DOHH2 (cell line): ENCODE results near the gene RPS5.

Source experiments
- H3F3A ChIP-seq: fragments of 200-600 bp; sonication (generic), shearing (Covaris generic); 2 replicates; pipeline ENCODE4 v1.6.0; 2016; ENCODE audit warnings: antibody characterized with exemption, mild to moderate bottlenecking; ENCODE audit not compliant: control insufficient read depth, insufficient read depth
- H3K27ac ChIP-seq: fragments of 200-600 bp; sonication (generic); 2 replicates; pipeline ENCODE4 v1.5.1; 2014; ENCODE audit warnings: low read depth, mild to moderate bottlenecking, low read length, moderate library complexity
- H3K27me3 ChIP-seq: fragments of 200-600 bp; sonication (generic); 2 replicates; pipeline ENCODE4 v1.6.1; 2014; ENCODE audit warnings: mild to moderate bottlenecking, low read length, mixed read lengths; ENCODE audit not compliant: control insufficient read depth
- H3K36me3 ChIP-seq: fragments of 200-600 bp; sonication (generic); 2 replicates; pipeline ENCODE4 v1.6.1; 2014; ENCODE audit warnings: mild to moderate bottlenecking, low read length, moderate library complexity, mixed read lengths; ENCODE audit not compliant: control insufficient read depth
- H3K4me1 ChIP-seq: fragments of 200-600 bp; sonication (generic); 2 replicates; pipeline ENCODE4 v1.6.1; 2014; ENCODE audit warnings: mild to moderate bottlenecking, low read length, mixed read lengths; ENCODE audit not compliant: control insufficient read depth
- H3K4me2 ChIP-seq: fragments of 200-600 bp; sonication (generic); 2 replicates; pipeline ENCODE4 v1.6.0; 2014; ENCODE audit warnings: mild to moderate bottlenecking, low read length, moderate library complexity
- H3K4me3 ChIP-seq: fragments of 200-600 bp; sonication (generic); 2 replicates; pipeline ENCODE4 v1.5.1; 2014; ENCODE audit warnings: mild to moderate bottlenecking, low read length, mixed read lengths
- H3K79me2 ChIP-seq: fragments of 200-600 bp; sonication (generic); 2 replicates; pipeline ENCODE4 v1.6.1; 2014; ENCODE audit warnings: mild to moderate bottlenecking, low read length, mixed read lengths; ENCODE audit not compliant: control insufficient read depth
- H3K9me2 ChIP-seq: fragments of 200-600 bp; sonication (generic); replicated peaks from 2 replicates; pipeline ENCODE4 v1.6.1; 2014; ENCODE audit warnings: mild to moderate bottlenecking, low read length, mixed read lengths; ENCODE audit not compliant: control insufficient read depth
- H3K9me3 ChIP-seq: fragments of 200-600 bp; sonication (generic); 2 replicates; pipeline ENCODE4 v1.6.1; 2014; ENCODE audit warnings: antibody characterized with exemption, low read length, mixed read lengths; ENCODE audit not compliant: control insufficient read depth, insufficient read depth
- H4K20me1 ChIP-seq: fragments of 200-600 bp; sonication (generic); 2 replicates; pipeline ENCODE4 v1.6.0; 2014; ENCODE audit warnings: low read depth, mild to moderate bottlenecking, antibody characterized with exemption, low read length, moderate library complexity; ENCODE audit not compliant: control insufficient read depth, insufficient read depth
- EZH2phosphoT487 ChIP-seq: fragments of 200-600 bp; sonication (generic); IDR thresholded peaks from 2 replicates; pipeline ENCODE4 v1.6.1; 2017; ENCODE audit warnings: borderline replicate concordance, mild to moderate bottlenecking, antibody characterized with exemption, low read length, moderate library complexity, mixed read lengths
- TF ChIP-seq, protein P1 (sequence below): fragments of 200-600 bp; sonication (generic); IDR thresholded peaks from one replicate; pipeline ENCODE4 v1.5.1; 2014; ENCODE audit warnings: antibody characterized with exemption, mild to moderate bottlenecking, low read depth, low read length; ENCODE audit not compliant: poor library complexity, severe bottlenecking

The RPS5 gene

DNA sequence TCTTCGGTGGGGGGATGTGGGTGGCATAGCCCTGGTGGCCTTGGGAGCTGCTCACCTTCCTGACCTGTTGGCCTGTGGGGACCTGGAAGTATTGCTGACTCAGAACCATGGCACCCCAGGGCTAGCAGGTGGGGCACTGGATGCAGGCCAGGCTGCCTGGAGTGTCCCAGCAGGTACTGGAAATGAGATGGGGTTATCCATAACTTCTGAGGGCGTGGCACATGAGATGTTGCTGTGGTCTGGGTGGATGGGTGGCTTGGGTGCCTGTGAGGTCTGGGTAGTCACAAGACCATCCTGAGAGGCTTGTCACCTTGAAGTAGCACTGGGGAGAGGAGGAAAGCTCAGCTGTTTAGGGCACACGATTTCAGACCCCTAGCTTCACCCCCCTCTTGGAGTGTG, 7.8 kb downstream of the RPS5 start:
- no peak for TF ChIP-seq EZH2phosphoT487
- TF ChIP-seq, protein P1, sequence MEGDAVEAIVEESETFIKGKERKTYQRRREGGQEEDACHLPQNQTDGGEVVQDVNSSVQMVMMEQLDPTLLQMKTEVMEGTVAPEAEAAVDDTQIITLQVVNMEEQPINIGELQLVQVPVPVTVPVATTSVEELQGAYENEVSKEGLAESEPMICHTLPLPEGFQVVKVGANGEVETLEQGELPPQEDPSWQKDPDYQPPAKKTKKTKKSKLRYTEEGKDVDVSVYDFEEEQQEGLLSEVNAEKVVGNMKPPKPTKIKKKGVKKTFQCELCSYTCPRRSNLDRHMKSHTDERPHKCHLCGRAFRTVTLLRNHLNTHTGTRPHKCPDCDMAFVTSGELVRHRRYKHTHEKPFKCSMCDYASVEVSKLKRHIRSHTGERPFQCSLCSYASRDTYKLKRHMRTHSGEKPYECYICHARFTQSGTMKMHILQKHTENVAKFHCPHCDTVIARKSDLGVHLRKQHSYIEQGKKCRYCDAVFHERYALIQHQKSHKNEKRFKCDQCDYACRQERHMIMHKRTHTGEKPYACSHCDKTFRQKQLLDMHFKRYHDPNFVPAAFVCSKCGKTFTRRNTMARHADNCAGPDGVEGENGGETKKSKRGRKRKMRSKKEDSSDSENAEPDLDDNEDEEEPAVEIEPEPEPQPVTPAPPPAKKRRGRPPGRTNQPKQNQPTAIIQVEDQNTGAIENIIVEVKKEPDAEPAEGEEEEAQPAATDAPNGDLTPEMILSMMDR, result no peak
- peaks cover 3% of the 10 kb centered on the region; the same call in 1 of the 2 replicates for H3K4me1 ChIP-seq
- H3K4me3 ChIP-seq, result no peak overlapping the region
- peaks cover 41% of the 10 kb centered on the region for H3F3A ChIP-seq
- peaks cover 6% of the 10 kb centered on the region; the same call in 1 of the 2 replicates for H4K20me1 ChIP-seq
- H3K9me2 ChIP-seq, result no peaks in the 10 kb centered on the region
- no peak overlapping the region for H3K27ac ChIP-seq
- no peak overlapping the region for H3K4me2 ChIP-seq
- H3K36me3 ChIP-seq, result peaks cover 57% of the 10 kb centered on the region
- no peaks in the 10 kb centered on the region for H3K9me3 ChIP-seq
- H3K27me3 ChIP-seq, result no peaks in the 10 kb centered on the region
- H3K79me2 ChIP-seq, result peaks cover 22% of the 10 kb centered on the region

DNA sequence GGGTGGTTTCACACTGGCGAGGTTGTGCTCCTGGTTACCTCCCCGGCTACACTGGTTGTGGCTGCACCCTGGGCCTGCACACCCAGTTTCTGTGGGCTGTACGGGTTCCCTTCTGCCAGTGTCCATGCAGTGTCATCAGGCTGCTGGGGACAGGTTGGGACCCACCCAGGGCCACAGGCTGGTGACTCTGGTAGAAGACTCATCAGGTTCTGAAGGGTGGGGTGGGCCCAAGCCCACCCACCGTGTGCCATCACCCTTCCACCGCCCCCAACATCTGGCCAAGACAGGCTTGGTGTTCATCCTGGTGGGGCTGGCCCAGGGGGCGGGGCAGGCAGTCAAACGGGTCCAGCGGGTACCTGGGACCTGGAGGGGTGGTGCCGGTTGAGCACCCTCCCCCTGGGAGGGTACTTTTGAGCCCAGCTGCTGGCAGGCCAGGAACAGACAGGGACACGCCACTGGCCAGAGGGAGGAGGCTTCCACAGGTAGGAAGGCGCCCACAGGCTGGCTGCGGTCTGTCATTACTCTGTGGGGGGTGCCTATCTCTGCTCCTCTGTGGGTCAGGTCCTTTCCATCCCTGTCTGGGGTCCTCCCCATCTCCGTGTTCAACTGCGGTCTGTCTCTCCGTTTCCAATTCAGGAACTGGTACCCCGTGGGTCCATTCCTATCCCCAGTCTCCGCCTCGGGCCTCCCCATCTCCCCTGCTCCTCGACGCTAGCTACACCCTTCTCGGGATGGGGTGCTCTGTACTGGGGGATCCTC, 8.3 kb downstream of the RPS5 start, which contains the start of gene RNF225:
Gene RNF225 (plus strand): TSS at position 437 of the 759 bp plus-strand sequence. CDS start 434 bp downstream, outside the sequence.
- Histone ChIP-seq H3K9me3 (no peaks in the 10 kb centered on the region), H3K36me3 (peaks cover 53% of the 10 kb centered on the region), H3K79me2 (peaks cover 16% of the 10 kb centered on the region), H3K4me2 (no peak within 1 kb of the TSS), H4K20me1 (peaks cover 6% of the 10 kb centered on the region; the same call in 1 of the 2 replicates), H3K27ac (no peak within 1 kb of the TSS), H3K9me2 (no peaks in the 10 kb centered on the region), H3K27me3 (no peaks in the 10 kb centered on the region), H3K4me3 (no peak within 1 kb of the TSS), H3K4me1 (peaks cover 2% of the 10 kb centered on the region), H3F3A (peaks cover 41% of the 10 kb centered on the region)
- TF ChIP-seq, protein P1, result no peak
- TF ChIP-seq EZH2phosphoT487, result no peak

- H3K27me3 ChIP-seq, result no peaks in the 10 kb centered on the region
- H3K27ac ChIP-seq, result no peak overlapping the region
- no peak overlapping the region for H3K4me3 ChIP-seq
- peaks cover 9% of the 10 kb centered on the region for H3K79me2 ChIP-seq
- no peaks in the 10 kb centered on the region for H3K9me2 ChIP-seq
- H3K4me1 ChIP-seq, result peaks cover 9% of the 10 kb centered on the region
- H3F3A ChIP-seq, result peaks cover 35% of the 10 kb centered on the region
- TF ChIP-seq, protein P1, result no peak
- no peak for TF ChIP-seq EZH2phosphoT487
- H3K36me3 ChIP-seq, result peaks cover 46% of the 10 kb centered on the region
- H4K20me1 ChIP-seq, result 0 out of 2 replicates have a peak, but pooled peaks cover 2% of the 10 kb centered on the region
- H3K4me2 ChIP-seq, result no peak overlapping the region
- H3K9me3 ChIP-seq, result no peaks in the 10 kb centered on the region
These were observed 9.0 kb downstream of the RPS5 start for GRCh38 chr19:58395979-58396627.
